ENCODE measurements around the gene LRRC4. TPM values are rescaled to one million over a fixed set of nuclear protein-coding genes. Genes with fewer than 3 reads are reported as not detected.
A peak's percentile ranks its signal among the peaks of the same experiment; 100 is the strongest.

The LRRC4 gene
- total and polyA plus RNA-seq, 2 experiments from 2014 or later: 0.13 to 0.32 TPM

DNA sequence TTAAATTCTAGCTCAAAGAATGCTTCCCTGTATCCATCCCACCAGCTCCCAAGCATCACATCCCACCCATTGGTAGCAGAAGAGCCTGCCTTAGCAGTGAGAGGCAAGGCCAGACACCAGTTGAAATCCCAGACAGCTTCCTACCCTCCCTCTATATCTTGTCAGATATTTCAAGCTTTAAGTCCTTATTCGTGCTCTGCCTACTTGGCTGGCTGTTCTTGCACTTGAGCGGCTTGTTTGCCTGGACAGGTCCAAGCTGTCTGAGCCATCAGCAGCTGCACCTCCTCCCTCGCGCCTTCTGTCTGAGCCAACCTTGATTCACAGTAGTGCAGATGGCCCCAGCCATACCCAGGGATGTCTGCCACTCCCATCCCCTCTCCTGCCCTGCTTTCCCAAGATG is 16.4 kb downstream of the LRRC4 start:
- WGBS, 2 experiments (ENCODE audit: low coverage in 1 of 2, low lambda C conversion rate in 2 of 2, missing lambda C conversion rate in 2 of 2): 91 to 95% methylated on average over 4 of the region's 4 CpGs
- H3K9me2 ChIP-seq (ENCODE audit: insufficient read depth): no peaks in the 10 kb centered on the region
- H3K36me3 ChIP-seq (ENCODE audit: low read depth): no peaks in the 10 kb centered on the region
- no peak overlapping the region for H3K4me3 ChIP-seq
- TF ChIP-seq EZH2phosphoT487 (IDR thresholded peaks at IDR 0.05; ENCODE audit: insufficient read depth, low read depth) (no peak), EZH2 (IDR thresholded peaks at IDR 0.05; ENCODE audit: insufficient read depth, poor library complexity, severe bottlenecking) (no peak)
- no peaks in the 10 kb centered on the region for H3K4me1 ChIP-seq (ENCODE audit: insufficient read depth)
- DNase-seq: no peak
- in situ Hi-C loops (cut with MboI): no loop called here
- no peaks in the 10 kb centered on the region for H3K27me3 ChIP-seq (replicated peaks; ENCODE audit: insufficient read depth)
- H2AFZ ChIP-seq: no peak overlapping the region
- H3K9ac ChIP-seq: no peak overlapping the region
- H3K79me2 ChIP-seq (ENCODE audit: insufficient read depth): peaks cover 6% of the 10 kb centered on the region; the same call in 1 of the 2 replicates
- H3F3A ChIP-seq (ENCODE audit: insufficient read depth): no peaks in the 10 kb centered on the region
- no peak overlapping the region for H3K27ac ChIP-seq
- no peak overlapping the region for H3K4me2 ChIP-seq (ENCODE audit: unreplicated experiment)
- no peaks in the 10 kb centered on the region for H3K9me3 ChIP-seq (ENCODE audit: low read depth)
- no peaks in the 10 kb centered on the region for H4K20me1 ChIP-seq (ENCODE audit: insufficient read depth)

DNA sequence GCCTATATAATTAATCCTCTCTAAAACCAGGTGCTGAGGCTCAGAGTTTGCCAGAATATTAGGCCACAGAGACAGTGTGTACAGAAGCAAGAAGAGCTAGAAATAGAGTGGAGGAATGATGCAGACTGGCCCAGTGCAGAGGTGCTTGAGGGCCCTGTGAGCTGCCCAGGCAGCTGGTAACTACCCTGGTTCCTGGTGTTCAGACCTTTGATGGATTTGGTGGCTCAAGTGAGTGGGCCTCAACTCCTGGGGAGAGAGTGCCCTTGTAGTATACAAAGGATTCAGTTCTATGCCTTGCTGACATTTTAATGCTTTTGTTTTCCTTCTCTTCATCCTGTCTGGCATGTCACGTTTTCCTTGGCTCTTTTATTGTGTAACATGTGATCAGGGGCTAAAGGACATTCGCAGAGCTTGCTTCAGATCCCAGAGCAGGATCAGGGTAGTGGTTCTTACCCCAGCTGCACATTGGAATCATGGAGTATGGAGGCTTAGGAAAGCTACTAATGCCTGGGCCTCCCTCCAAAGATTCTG is 20.0 kb downstream of the LRRC4 start:
- 82 to 90% methylated on average over 2 of the region's 2 CpGs for WGBS, 2 experiments (ENCODE audit: low coverage in 1 of 2, low lambda C conversion rate in 2 of 2, missing lambda C conversion rate in 2 of 2)
- DNase-seq: no peak
- H3K9me2 ChIP-seq (ENCODE audit: insufficient read depth): no peaks in the 10 kb centered on the region
- no peaks in the 10 kb centered on the region for H3K9me3 ChIP-seq (ENCODE audit: low read depth)
- H3F3A ChIP-seq (ENCODE audit: insufficient read depth): no peaks in the 10 kb centered on the region
- H3K4me2 ChIP-seq (ENCODE audit: unreplicated experiment): no peak overlapping the region
- H3K27me3 ChIP-seq (replicated peaks; ENCODE audit: insufficient read depth): no peaks in the 10 kb centered on the region
- TF ChIP-seq EZH2 (IDR thresholded peaks at IDR 0.05; ENCODE audit: insufficient read depth, poor library complexity, severe bottlenecking) (no peak), EZH2phosphoT487 (IDR thresholded peaks at IDR 0.05; ENCODE audit: insufficient read depth, low read depth) (no peak)
- no peaks in the 10 kb centered on the region for H3K4me1 ChIP-seq (ENCODE audit: insufficient read depth)
- H3K4me3 ChIP-seq: no peak overlapping the region
- in situ Hi-C loops (cut with MboI): no loop called here
- H3K36me3 ChIP-seq (ENCODE audit: low read depth): 0 out of 2 replicates have a peak, but pooled peaks cover 5% of the 10 kb centered on the region
- H3K9ac ChIP-seq: no peak overlapping the region
- no peak overlapping the region for H3K27ac ChIP-seq
- H4K20me1 ChIP-seq (ENCODE audit: insufficient read depth): no peaks in the 10 kb centered on the region
- peaks cover 25% of the 10 kb centered on the region for H3K79me2 ChIP-seq (ENCODE audit: insufficient read depth)
- no peak overlapping the region for H2AFZ ChIP-seq

DNA sequence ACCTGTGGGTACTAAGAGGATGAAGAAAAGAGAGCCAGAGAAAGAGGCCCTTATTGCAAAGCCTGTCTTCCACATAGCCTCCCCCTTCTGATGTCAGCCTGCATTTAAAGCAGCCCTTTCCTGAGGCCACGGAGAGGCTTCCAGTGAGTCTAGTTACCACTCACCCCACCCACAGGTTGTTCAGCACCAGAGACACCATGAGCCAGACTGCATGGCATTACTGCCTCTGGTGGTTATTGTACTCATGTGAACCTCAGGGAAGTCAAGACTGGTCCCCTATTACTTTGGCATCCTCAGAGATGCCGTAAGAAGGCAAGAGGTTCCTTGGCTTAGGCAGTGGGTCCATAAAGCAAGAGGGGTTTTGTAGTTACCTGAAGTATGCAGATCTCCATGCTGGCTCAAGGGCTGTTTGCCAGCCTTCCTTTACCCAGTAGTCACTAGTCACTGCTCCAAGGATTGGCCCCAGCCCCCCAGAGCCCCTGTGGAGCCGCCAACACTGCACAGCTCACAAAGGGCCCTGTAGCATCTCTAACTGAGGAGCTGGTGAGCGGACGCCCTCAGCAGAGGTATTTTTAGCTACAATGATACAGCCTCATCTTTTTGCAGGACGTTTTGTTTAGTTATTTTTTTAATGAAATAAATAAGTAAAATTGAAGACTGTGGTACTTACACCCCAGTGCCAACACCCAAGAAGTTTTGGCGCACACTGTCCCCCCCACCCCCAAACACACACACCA is 20.7 kb downstream of the LRRC4 start:
- in situ Hi-C loops (cut with MboI): no loop called here
- Histone ChIP-seq H3K4me2 (ENCODE audit: unreplicated experiment) (no peak overlapping the region), H3K79me2 (ENCODE audit: insufficient read depth) (peaks cover 25% of the 10 kb centered on the region), H3K9ac (no peak overlapping the region), H3K9me2 (ENCODE audit: insufficient read depth) (no peaks in the 10 kb centered on the region), H3K9me3 (ENCODE audit: low read depth) (no peaks in the 10 kb centered on the region), H2AFZ (no peak overlapping the region), H3F3A (ENCODE audit: insufficient read depth) (no peaks in the 10 kb centered on the region), H3K27ac (no peak overlapping the region), H4K20me1 (ENCODE audit: insufficient read depth) (no peaks in the 10 kb centered on the region), H3K4me1 (ENCODE audit: insufficient read depth) (no peaks in the 10 kb centered on the region), H3K4me3 (no peak overlapping the region), H3K36me3 (ENCODE audit: low read depth) (0 out of 2 replicates have a peak, but pooled peaks cover 5% of the 10 kb centered on the region), H3K27me3 (replicated peaks; ENCODE audit: insufficient read depth) (no peaks in the 10 kb centered on the region)
- WGBS, 2 experiments (ENCODE audit: low coverage in 1 of 2, low lambda C conversion rate in 2 of 2, missing lambda C conversion rate in 2 of 2): 84 to 86% methylated on average over 7 of the region's 7 CpGs
- no peak for TF ChIP-seq EZH2 (IDR thresholded peaks at IDR 0.05; ENCODE audit: insufficient read depth, poor library complexity, severe bottlenecking)
- no peak for TF ChIP-seq EZH2phosphoT487 (IDR thresholded peaks at IDR 0.05; ENCODE audit: insufficient read depth, low read depth)
- peak; percentile 15 for DNase-seq

DNA sequence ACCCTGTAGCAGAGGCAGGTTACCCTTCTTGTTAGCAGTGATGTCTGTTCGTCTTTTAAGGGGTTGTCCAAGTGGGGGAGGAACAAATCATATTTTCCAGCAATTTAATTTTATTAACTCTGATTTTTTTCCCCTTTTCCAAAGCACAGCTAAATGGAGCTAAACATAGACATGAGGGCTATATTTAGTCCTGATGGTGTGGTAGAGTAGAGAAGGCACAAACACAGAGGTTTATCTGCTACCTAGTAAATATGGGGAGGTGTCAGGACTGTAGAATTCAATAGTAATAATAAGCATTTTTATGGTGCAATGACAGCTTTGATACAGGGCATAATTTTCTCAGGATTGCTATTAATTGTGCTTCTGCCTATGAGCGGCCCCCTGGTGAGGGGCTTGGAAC is 22.5 kb downstream of the LRRC4 start:
- Histone ChIP-seq H4K20me1 (ENCODE audit: insufficient read depth) (no peaks in the 10 kb centered on the region), H3K27ac (no peak overlapping the region), H3K27me3 (replicated peaks; ENCODE audit: insufficient read depth) (no peaks in the 10 kb centered on the region), H3K36me3 (ENCODE audit: low read depth) (0 out of 2 replicates have a peak, but pooled peaks cover 5% of the 10 kb centered on the region), H3K9me2 (ENCODE audit: insufficient read depth) (no peaks in the 10 kb centered on the region), H3K4me2 (ENCODE audit: unreplicated experiment) (no peak overlapping the region), H3K4me1 (ENCODE audit: insufficient read depth) (no peaks in the 10 kb centered on the region), H3F3A (ENCODE audit: insufficient read depth) (no peaks in the 10 kb centered on the region), H3K4me3 (no peak overlapping the region), H3K79me2 (ENCODE audit: insufficient read depth) (peaks cover 25% of the 10 kb centered on the region), H2AFZ (no peak overlapping the region), H3K9ac (no peak overlapping the region), H3K9me3 (ENCODE audit: low read depth) (no peaks in the 10 kb centered on the region)
- TF ChIP-seq EZH2 (IDR thresholded peaks at IDR 0.05; ENCODE audit: insufficient read depth, poor library complexity, severe bottlenecking) (no peak), EZH2phosphoT487 (IDR thresholded peaks at IDR 0.05; ENCODE audit: insufficient read depth, low read depth) (no peak)
- in situ Hi-C loops (cut with MboI): no loop called here
- DNase-seq: no peak
- WGBS, 2 experiments (ENCODE audit: low coverage in 1 of 2, low lambda C conversion rate in 2 of 2, missing lambda C conversion rate in 2 of 2): 98 to 99% methylated on average over 2 of the region's 2 CpGs

Data from GM23248 (cell line).